GM19372 (cell line): ENCODE data around the gene ESX1.
"Not testable (repeated sequence)": the region's sequence is repeated elsewhere in the genome, so short reads cannot be mapped to it uniquely, and the experiment has no call there.

Experiments
- ATAC-seq: cut with Tn5 transposase; IDR thresholded peaks from one replicate; pipeline ENCODE4 v1.9.1; 2021; ENCODE audit warnings: mild to moderate bottlenecking, low read depth, moderate library complexity; ENCODE audit not compliant: unreplicated experiment

Gene ESX1

DNA sequence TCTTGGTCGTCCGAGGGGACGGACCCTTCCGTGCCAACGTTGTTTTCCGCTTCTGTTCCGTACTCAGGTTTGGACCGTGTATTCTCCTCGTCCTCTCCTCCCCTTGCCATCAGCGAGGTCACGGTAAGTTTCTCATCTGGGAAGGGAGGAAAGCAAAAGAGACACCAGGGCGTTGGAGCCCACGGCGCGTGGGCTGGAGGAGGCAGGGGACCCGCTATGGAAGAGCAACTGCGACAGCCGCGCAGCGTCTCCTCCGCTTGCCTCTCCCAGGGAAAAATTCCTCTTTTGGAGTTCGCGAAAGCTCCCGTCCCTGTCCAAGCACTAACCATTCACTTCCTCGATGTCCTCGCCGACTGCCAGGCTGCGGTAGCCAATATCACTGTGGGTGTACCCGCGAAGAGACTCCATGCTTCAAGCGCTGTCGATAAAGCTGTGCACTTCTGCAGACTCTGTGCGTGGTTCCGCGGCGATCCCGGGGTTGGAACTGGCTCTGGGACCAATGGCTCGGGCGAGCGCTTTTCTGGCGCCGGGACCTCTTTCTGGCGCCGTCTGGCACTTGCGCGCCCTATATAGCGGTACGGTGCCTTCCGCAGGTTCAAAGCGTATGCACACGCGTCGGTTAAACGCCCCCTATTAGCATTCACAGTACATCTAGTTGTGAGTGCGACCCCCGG is at the start of gene ESX1:
ESX1 (minus strand) TSS at position 492 of the 674 bp plus-strand sequence; CDS start at position 408, 84 bp downstream.
- no peak for ATAC-seq

DNA sequence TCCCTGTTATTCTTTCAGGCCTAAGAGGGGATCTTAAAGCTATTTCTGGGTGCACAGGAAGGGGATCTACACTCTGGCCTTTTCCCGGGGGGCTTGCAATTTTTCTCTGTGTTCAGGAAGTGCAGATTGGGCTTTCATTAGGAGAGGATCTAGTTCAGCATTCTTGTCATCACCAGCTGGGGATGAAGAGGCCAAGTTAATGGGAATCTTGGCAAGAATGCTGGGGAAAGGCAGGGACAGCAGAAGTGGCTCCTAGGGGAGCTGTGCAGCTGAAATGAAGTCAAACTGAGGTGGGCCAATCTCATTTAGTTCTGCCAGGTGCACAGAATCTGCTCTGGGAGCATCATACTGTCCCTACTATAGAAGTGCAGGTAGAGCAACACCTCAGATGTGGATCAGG is 40.9 kb upstream of the ESX1 start:
- no peak for ATAC-seq

DNA sequence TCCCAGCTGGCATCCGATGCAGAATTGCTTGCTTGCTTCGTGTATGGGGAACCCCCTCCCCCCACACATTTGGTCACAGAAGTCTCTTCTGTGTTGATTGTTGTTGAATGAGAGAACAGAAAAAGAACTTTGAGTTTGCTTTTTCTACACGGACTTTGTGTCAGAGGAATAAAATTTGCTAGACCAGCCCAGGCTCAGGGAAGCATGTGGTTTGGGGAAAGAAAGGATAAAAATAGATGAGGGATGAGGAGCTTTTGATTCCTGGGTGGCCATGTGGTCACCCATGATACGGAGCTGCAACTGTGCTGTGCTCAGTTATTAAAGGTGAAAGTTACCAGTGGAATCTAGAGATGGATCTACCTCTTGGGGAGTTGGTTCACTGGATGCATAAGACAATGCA is 34.2 kb upstream of the ESX1 start:
- no peak for ATAC-seq

DNA sequence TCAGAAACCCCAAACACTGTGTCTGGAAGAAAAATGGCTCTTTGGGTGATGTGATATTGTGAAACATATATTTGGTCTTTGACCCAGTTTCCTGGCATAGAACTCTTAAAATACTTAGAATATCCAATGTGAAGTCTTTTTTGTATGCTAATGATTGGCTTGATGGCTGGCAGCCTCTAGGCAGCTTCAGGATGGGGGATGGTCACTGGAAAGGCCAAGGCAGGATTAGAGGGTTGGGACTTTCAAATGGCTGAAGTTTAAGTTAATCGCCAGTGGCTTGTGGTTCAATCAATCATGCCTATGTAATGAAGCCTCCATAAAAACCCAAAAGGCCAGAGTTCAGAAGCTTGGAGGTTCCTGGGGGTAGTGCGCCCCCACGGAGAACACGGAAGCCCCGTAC is 33.5 kb upstream of the ESX1 start:
- no peak for ATAC-seq

DNA sequence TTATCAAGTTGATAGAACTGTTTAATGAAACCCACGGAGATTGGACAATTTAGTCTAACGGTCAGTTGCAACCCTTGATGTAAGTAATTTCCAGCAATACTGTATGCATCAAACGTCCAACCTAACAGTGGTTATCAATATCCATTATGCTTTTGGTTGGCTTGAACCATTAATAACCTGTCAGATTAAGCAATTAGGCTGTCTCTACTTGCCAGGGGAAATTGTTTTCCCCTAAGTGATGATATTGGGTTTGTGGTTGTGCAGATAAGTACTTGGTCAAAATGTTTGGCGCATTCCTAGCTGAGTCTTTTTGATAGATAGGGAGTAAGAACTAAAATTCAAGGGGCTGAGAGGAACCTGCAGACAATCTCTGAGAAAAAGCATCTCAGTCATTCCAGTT is 30.5 kb upstream of the ESX1 start:
- ATAC-seq = no peak

DNA sequence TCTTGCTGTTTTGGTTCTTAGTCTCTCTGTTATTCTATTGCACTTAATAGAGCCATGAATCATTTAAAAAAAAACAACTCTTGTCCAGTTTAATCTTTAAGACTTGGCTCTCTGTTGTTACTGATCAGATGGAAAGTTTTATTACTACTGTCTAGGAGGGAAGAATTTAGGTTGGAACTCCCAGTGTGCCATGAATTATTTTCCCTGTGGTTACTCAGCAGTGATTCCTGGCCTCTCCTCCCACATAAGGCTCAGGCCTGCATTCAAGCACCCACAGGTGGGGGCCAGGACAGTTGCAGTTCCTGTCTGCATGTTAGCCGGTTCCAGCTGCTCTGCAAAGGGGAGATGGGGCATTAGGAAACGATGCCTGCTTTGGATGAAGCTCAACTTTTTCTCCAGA is 29.8 kb upstream of the ESX1 start:
- no peak for ATAC-seq

DNA sequence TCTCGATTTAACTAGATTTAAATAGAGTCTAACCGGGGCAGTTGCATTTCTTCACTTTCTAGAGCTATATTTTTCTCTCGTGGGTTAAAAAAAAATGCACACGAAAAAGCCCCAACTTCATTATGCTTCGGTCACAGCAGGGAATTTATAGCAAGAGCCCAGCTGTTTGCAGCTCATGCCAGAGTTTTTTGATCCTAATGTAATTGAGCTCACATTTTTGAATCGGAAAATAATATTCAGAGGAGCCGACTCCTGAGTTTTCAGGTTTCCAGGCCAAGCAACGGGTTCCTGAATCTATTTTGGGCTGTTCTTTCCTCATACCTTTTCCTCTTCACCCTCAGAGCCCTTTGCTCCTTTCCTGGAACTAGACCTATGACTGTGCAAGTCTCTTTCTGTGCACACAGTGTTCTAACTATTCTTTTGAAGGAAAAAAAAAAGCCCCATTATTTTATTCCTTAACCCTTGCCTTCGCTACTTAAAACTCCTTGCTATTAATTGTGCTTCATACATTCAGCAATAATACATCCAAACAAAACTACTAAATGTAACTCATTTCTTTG is 27.5 kb upstream of the ESX1 start:
- no peak for ATAC-seq

DNA sequence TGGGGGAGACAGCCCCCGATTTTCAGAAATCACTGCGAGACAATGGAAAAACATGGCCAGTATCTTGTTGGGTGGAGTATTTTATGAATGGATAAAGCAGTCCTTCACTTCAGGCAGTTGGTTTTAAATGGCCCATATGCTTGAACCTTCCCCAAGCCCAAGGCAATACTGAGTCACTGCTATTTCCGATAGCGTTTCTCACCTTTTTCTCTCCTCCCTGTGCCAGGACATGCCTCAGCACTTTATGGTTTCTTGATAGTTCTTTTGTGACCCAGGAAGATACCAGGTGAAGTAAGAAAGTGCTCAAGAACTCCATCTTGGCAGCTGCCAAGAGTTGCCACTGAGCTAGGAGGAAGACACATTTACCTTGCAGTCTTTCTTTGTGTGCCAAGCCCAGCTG is 26.8 kb upstream of the ESX1 start:
- no peak for ATAC-seq

DNA sequence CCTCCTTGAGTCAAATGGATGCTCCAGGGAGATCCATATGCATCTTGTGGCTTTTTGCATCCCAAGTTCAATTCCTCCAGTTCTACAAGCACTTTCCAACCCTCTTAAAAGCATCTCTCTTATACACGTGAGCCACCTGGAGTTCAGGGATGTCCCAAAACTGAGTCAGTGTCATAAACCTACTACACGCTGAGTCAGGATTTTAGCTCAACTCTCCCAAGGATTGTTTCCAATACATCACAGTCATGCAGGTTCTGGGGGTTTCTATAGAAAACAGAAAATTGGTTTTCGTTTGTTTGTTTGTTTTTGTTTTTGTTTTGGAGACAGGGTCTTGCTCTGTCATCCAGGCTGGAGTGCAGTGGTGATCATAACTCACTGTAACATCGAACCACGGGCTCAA is 25.9 kb upstream of the ESX1 start:
- no peak for ATAC-seq

DNA sequence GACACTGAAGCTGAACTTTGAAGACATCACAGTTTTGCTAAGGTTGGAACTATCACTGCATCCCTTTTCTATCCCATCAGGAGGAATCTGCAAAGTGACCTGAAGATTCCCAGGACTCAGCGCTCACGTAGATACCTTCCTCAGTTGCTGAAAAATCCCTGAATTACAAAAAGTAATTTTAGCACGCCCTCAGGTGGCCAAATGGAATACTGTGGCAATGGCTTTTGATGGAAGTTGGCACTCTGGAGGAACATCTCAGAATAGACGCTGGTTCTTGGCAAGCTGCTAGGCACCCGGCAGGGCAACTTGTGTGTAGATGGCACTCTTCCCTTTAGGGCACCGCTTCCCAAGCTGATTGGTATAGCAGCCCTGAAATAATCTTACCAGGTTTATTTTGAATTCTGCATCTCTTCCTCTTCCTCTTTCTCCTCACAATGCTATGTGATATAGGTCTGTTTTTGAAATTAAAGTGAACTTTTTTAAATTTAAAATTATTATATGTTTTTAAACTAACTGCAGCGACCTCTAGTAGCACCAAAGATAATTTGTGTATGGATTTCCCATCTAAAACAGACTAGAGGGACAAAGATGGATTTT is 16.3 kb upstream of the ESX1 start:
- ATAC-seq = no peak

DNA sequence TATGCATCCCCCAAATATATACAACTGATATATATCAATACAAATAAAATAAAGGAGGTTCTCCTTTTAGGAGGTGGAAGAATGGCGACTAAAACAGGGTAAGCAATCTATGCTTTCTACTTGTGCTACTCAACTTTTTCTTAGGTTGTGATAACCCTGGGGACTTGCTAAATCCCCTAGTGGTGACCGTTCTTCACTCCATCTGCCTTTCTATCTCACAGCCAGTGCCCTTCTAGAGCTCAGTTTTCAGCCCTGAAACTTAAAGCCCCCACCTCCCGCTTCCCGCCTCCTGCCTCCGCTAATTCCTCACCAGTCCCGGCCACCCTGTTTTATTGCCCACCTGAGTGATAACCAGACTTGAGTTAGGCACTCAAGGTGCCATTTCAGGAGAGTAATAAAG is 15.5 kb upstream of the ESX1 start:
- ATAC-seq = no peak

DNA sequence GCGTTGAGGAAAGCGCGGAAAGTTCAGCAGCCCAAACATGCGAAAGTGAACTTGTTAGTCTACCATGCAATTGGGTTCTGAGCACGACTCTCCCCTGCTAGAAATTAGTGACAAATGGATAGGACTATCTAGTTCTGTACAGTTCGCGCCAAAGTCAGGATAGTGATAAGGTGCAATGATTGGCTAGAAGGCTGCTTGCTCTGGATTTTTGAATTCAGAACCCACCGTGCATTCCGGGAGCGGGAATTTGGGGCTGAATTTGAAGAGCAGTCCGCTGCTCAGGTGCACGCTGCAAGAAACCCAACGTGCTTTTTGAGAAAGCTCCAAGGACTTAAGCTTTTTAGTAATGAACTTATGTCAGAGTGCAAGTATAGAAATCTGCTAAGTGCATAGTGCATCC is 732 bp upstream of the ESX1 start:
- no peak for ATAC-seq

DNA sequence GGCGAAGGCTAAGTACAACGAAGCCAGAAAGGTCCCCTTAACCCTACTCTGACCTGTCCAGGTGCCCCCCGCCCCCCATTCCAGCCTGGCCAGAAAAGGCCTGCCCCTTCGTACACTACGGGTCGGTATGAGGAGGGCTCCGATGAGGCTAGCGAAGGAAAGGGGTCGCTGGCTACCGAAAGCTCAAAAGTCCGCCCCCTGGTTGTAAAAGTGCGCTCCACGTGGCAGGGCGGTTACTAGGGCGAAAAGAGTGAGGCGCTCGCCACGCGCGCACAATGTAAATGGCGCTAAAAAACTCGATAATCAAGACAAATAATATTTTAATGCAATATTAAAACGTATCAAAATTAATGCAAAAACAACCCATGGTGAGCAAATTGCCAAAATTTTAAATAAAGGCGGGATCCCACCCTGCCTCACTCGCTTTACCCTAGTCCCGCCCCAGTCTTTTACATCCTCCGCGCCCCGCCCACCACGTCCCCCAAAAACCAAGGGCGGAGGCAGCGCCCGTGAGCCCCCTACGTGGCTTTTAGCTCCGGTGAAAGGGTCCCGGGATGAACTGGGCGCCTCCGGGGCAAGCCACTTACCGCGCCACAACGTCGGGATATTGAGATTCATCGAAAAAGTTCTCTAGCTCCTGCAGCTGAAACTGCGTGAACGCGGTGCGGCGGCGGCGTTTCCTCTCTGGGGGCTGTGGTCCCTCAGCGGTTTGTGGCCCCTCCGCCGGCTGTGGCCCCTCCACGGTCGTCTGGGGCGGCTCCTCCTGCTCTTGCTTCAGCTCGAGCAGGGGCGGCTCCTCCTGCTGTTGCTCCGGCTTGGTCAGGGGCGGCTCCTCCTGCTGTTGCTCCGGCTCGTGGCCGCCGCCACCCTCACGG is 929 bp downstream of the ESX1 start:
- ATAC-seq = no peak

DNA sequence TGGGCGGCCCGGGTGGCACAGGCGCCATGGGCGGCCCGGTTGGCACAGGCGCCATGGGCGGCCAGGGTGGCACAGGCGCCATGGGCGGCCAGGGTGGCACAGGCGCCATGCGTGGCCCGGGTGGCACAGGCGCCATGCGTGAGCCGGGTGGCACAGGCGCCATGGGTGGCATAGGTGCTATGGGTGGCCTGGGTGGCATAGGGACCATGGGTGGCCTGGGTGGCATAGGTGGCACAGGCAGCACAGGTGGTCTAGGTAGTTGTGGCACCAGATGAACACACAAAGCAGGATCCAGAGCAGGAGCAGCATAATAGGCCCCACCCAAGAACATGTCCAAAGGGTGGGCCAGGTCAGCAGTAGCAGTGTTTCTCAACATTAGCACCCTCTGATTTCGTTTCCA is 4.3 kb downstream of the ESX1 start:
- no peak for ATAC-seq

DNA sequence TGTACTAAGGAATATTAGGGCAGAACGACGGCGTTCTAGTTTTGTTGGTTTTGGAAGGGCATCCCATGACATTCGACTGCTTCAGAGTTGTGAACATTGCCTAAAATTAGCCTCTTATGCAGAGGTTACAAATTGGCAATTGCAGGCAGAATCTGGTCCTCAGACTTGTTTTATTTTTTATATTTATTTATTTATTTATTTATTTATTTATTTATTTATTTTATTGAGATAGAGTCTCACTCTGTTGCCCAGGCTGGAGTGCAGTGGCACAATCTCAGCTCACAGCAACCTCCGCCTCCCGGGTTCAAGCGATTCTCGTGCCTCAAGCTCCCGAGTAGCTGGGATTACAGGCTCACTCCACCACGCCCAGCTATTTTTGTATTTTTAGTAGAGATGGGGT is 24.7 kb downstream of the ESX1 start:
- ATAC-seq = not testable (repeated sequence)

DNA sequence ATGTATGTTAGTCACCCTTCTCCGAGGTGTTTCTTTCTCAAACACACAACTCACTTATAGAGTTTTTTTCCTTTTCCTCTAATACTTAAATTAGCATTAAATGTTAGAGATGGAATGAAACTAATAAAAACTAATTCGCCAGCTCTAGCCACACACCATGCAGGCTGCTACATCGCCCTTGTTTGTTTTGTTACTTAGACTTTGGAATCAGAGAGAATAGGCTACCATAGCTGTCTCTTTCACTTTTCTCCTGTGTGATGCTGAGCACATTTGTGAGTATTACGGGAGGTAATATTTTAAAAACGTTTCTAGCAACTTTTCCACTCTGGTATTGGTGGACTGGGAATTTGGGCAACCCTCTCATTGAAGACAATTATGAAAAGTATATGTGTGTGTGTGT is 43.5 kb downstream of the ESX1 start:
- no peak for ATAC-seq

DNA sequence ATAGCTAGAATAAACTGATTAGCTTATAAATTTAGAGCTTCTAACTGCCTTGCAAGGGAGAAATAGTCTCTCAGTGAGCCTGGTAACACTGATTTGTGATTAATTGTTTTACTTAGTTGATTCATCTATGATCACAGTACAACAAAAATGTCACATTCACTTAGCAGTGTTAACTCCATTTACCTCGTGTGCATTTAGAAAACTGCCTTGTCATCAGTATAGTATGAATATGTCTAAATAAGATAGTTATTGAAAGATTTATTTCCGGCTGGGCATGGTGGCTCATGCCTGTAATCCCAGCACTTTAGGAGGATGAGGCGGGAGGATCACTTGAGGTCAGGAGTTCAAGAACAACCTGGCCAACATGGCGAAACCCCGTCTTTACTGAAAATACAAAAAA is 49.2 kb downstream of the ESX1 start:
- no peak for ATAC-seq
